Measurements from ENCODE around the gene AIP.

GRCh38 chr11:67504005-67504949, 21.5 kb downstream of the AIP start:
- TF ChIP-seq CTCF (IDR thresholded peaks at IDR 0.05 in 8 of 11, conservative IDR thresholded peaks at IDR 0.05 in 3 of 11) (no peak), POLR2A (IDR thresholded peaks at IDR 0.05) (no peak)

Data from spleen (tissue), 7 donors.